Activated CD4-positive, alpha-beta T cell treated with anti-CD3 and anti-CD28 coated beads for 48 hours (primary cell): ENCODE data around the gene HPD.
A peak's percentile ranks its signal among the peaks of the same experiment; 100 is the strongest.
"Not testable (repeated sequence)": the region's sequence is repeated elsewhere in the genome, so short reads cannot be mapped to it uniquely, and the experiment has no call there.

Experiments used
- DNase-seq: peaks from one replicate; pipeline ENCODE4 v3.0.0-alpha.2; 2020

Gene HPD

DNA sequence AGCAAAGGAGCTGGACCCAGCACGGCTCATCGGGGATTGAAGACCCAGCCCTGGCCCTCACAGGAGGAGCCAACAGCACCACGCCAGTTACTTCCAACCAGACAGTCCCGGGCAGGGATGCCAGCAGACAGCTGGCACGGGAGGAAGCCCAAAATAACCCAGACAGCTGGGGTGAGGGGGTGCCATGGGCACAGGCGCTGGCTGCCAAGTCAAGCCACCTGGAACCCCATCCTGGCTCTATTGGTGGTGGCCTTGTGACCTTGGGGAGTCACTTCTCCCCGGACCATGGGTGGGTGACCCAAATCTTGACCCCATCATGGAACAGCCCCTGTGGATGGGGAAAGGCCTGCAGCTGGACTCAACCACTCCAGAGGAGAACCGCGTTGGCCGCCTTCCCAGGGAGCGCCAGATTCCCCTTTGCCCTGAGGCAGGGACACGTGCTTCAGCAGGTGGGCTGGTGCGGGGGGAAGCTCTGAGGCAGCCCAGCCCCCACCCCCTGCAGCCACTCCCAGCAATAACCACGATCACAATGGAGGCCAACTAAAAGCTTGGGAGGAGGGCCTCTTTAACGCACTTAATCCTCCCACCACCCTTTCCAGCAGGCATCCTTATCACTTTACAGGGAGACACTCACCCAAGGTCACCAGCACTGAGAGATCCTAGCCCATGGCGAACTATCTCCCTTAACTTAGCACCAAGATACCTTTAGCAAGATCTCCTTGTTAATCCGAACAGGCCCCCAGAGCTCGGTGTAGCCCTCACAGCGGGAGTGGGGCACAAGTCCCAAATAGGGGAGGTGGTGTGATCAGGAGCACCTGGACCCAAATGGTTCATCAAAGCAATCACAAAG lies 60.5 kb downstream of the HPD start:
- DNase-seq = no peak

DNA sequence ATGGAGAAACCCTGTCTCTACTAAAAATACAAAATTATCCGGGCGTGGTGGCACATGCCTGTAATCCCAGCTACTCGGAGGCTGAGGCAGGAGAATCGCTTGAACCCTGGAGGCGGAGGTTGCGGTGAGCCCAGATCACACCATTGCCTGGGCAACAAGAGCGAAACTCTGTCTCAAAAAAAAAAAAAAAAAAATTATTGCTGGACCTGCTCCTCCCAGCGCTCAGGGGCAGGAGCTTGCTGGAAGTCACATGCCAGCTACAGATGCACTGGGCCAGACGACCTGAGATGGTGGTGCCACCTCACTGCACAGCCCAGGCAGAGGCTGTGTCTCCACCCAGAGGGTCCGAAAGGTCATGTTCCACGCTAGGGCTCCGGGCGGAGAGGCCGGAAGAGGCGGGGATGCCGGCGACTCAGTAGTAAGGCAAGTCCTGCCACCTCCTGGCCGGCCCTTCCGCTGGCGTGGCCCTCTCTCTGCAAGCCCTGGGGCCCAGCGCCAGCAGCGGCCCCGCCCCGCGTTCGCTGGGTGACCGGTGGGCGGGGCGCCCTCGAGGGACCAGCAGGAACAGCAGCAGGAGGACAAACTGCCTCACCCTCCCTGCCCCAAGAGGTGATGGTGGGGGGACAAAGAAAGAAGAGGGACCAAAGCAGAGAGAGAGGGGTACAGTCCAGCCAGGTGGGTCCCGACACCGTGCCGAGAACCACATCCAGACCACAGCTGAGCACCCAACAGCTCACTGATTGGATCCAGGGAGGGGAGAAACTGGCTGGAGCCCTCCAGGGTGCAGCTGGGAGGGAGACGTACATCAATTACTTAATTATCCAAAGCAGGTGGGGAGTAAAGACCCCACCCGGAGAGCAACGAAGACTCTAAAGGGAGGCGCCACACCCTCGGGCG lies 61.6 kb downstream of the HPD start:
- DNase-seq = no peak

DNA sequence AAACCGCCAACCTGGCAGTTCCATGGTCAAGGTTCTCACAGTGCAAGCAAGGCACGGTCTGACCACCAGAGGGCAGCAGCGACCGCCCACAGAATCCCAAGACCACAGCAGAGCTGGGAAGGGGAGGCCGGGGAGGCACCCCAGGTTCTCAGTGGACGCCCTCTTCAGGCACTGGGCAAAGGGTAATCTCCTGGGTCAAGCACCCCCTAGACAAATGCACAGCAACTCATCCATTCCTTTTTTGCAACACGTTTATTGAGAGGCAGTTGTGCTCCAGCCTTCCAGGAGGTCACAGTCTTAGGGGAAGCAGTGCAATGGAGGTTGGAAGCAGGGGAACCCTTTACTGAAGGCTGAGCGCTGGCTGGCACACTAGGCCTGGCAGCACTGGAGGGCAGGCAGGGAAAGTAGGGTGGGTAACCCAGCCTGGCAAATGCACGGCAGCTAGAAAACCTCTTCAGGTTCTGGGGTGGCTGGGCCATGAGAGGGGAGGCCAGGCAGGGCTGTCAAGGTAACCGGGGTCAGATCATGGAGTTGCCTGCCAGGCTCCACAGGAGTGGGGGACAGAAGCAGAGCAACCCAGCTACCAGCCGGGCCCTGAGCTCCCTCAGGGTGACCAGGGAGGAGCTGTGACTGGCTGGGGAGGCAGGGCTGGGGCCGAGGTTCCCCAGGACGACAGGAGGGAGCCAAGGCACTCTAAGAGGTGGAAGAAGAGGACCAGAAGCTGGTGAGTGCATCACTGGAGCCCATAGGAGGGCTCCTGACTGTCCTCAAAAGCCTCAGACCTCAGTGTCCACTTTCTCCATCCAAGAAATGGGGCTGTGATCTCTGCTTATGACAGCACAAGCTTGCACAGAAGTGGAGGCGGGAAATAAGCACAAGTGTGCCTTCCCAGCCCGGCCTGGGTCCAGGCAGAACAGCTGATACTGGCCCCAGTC lies 63.4 kb downstream of the HPD start:
- DNase-seq = peak; percentile 89

DNA sequence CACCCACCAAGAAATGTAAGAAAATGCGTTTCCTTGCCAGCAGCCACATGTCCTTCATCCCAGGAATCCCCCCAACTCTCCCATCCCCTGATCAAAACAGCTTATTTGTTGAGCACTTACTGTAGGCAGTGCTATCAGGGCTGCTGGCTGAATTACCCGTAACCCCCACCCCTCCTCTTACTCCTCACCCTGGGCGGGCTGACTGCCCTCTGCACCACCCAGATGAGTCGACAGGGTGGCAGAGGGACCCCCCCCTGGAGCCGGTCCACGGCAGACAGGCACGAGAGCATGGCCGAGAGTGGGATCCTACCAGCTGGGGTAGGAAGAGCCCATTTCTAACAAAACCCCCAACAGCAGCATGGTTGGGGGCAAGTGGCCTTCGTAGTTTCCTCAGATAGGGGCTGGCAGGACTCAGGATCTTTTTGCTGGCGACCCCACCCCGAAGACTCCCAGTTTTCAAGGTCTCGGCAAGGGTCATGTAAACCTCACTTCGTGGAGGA lies 64.1 kb downstream of the HPD start:
- peak; percentile 54 for DNase-seq

DNA sequence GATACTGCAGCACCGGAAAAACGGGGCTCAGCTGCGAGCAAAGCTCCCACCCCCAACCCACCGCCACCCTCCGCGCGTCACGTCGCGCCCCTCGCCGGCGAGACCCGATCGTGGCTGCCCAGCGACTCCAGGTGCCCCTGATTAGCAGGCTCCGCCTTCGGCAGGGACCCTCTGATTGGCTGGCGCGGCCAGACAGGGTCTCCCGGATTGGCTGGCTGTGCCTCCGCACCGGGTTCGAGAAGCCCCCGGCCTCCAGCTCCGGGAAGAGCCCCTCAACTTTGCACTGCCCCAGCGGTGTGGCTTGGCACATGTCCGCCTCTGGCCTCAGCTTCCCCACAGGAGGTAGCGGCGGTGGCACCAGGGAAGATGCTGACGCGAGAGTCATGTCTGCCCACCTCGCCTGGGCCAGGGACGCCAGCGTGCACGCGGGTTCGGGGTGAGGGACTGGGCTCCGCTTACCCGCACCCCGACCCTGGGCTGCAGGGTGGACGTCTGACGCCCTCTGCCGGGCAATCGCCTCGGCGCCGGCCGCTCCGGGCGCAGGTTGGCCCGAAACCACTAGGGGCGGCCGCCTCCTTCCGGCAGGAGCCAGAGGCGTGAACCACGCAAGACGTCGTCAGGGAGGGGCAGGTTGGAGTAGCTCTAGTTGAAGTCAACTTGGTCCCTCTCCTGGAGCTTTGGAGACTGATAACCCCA lies 64.7 kb downstream of the HPD start:
- peak; percentile 97 for DNase-seq

DNA sequence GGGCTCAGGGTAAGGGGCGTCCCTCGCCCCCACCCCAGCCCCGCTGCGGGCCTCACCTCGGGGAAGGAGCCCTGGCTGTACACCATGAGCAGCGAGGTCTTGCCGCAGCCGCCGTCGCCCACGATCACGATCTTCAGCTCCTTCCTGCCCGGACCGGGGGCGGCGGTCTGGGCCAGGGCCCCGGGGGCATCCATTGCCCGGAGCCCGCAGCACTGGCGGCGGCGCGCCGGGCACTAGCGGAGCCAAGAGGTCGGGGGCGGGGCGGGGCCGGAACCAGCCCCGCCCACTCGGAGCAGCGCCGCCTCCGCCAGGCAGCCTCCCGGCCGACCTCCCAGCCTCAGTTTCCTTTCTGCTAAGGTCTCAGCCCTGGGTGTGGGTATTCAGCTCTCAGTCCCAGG lies 65.2 kb downstream of the HPD start, which contains the start of gene RHOF:
Gene RHOF, minus strand, starts transcription at position 249 of the 398 bp plus-strand sequence. Its CDS starts 55 bp downstream, at position 194.
- DNase-seq = peak; percentile 82

DNA sequence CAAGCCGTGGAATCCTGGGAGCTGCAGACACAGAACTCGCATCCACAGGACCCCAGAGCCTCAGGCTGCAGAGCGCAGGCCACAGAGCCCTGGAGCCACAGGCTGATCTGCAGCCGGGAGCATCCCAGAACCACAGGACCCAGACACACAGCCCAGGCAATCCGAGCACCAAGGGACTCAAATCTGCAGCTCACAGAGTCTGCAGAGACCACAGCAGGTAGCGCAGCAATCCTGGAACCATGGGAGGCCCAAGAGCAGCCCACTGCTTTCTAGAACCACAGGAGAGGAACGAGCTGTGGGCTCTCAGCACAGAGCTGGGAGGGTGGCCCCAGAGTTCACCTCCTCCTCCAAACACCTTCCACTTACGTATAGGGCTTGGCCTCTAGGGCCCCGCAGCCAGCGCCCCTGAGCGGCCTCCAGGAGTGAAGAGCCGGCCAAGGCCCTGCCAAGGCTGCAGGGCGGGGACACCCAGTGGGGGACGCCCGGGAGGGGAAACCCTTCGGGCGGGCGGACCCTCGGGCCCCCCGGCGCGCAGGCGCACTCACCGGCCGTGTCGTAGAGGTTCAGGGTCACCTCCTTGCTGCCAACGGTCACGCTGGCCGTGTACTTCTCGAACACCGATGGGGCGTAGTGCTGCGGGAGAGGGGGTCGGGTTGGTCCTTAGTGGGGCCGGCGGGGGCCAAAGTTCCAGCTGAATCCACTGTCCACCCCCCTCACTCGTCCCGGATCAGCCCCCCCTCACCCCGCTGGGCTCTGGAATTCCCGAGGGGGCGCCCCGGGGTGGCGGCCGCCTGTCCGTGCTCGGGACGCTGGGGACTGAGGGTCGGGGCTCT lies 65.8 kb downstream of the HPD start:
- DNase-seq = peak; percentile 75

DNA sequence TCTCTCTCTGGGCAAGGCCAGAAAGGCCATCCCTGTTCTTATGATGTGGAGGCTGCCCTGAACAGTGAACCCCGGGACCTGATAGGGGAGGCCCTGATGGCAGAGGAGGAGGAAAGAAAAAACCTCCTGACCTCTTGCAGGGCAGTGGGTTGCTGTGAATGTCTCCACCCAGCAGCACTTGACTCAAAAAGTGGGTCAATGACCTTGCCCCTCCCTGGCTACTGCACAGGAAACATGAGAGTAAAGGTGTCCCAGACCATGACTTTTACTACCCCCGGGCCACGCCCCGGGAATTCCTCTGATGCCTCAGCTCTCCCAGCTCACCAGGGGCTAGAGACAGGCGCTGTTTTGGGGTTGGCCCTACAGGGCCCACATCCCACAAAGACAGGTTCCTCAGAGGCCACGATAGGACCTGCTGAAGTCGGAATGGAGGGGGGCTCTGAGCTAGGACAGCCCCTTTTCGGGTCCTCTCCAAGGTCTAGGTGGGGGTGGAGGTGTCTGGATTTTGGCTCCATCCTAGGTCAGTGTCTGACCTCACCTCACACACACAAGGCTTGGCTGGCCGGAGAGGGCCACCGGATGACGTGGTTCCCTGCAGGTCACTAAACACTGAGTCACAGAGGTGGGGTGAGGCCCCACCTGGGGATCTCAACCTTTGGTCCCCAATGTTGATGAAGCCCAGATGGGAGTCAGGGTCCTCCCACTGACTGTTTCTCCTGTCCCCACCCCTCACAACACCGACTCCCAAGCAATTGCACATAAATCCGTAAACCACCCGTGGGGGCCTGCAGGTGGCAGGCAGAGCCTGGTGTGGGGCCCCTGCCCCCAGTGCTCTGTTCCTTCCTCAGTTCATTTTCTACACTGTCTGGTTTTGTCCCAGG lies 66.7 kb downstream of the HPD start:
- peak; percentile 40 for DNase-seq

DNA sequence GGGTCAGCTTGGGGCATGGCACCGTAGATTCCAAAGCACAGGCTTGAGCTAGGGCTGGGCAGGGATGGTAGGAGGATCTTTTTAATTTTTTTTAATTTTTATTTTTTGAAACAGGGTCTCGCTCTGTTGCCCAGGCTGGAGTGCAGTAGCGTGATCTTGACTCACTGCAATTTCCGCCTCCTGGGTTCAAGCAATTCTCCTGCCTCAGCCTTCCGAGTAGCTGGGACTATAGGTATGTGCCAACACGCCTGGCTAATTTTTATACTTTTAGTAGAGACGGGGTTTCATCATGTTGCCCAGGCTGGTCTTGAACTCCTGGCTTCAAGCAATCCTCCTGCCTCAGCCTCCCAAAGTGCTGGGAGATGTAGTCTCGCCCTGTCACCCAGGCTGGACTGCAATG lies 67.9 kb downstream of the HPD start:
- DNase-seq = not testable (repeated sequence)

DNA sequence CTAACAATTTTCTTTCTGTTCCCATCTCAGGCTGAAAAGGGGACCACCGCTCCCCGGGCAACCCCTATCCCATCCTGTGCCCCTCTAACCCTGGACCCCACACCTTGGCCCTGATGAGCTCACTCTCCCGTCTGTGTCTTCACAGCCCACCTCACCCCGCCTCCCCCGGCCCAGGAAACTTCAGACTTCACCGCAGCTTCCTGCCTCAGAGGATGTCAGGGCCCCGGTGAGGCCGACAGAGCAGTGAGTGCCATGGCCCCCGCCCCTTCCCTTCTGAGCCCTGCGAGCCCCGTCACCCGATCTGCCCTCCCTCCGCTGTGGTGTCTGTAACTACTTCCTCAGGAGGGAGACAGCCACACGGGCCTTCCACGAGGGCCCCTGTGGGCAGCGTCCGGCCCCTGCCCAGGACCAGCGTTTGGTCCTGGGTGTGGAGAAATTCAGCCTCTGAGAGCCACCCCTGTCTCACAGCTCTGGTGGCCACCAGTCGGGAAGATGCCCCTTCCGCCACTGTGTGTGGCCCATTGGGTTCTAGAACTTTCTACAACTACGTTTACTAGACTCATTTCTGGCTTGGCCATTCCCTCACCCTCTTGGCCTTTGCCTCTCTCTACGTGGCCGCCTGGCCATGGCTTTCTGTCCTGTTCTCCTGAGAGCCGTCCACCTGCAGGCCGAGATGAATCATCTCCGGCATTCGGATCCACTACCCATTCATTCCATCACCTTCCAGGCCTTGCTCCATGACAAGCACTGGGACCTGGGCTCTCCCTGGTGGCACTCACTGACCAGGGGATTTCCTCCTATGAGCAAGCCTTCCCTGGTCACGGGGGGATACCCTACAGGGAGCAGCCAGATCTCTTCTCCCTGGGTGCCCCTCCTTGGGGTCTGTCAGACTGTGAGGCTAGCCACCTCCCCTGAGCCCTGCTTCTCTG lies 68.6 kb downstream of the HPD start:
- DNase-seq = peak; percentile 95
